Omental fat pad (tissue), 4 donors: Measurements from ENCODE around the gene MUC5AC. TPM values are rescaled to one million over a fixed set of nuclear protein-coding genes. Genes with fewer than 3 reads are reported as not detected.
A peak's percentile ranks its signal among the peaks of the same experiment; 100 is the strongest.
"Not testable (repeated sequence)": the region's sequence is repeated elsewhere in the genome, so short reads cannot be mapped to it uniquely, and the experiment has no call there.

Source experiments
- ATAC-seq: fragments of 150-250 bp; one replicate; pipeline ENCODE4 v1.9.1; 2016; ENCODE audit warnings: mild to moderate bottlenecking, moderate library complexity; ENCODE audit not compliant: low FRiP score
- DNase-seq: peaks from one replicate; pipeline ENCODE4 v3.0.0-alpha.2; 2019; ENCODE audit warnings: low spot score
- CTCF ChIP-seq, 3 donors: fragments of 450-650 bp; IDR thresholded peaks; one replicate each; pipeline ENCODE4 v1.5.1; 2016 to 2017; ENCODE audit warnings: antibody characterized with exemption in 3 of 3, mild to moderate bottlenecking in 3 of 3, moderate library complexity in 2 of 3
- total RNA-seq, 4 donors: library from RNA; depleted of rRNA; stranded (reverse); fragments of >200 nt; gene quantifications; one replicate each; pipeline ENCODE4 v1.1.0, GENCODE V29; 2016

Gene MUC5AC
- total RNA-seq, 4 donors from 2014 or later, result not detected

DNA sequence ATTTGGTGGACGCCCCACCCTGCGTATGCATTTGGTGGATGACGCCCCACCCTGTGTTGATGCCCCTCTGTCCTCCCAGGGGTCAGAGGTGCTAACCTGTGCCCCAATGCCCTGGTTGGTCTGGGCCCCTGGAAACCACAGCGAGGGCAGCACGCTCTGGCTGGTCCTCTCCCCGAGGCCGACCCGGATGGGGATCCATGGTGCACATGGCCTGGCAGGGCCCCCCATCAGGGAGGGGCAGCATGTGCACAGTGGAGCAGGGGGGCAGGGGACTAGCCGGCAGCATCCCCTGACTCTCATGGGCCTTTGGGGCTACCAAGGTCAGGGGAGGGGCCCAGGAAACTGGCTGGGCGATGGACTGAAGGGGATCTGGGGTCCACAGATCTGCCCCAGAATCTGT is 7.6 kb upstream of the MUC5AC start:
- DNase-seq, result no peak

GRCh38 chr11:1150769-1151365 is 6.9 kb upstream of the MUC5AC start:
- TF ChIP-seq CTCF (IDR thresholded peaks at IDR 0.05), result no peak
- ATAC-seq, result no peak
- no peak for DNase-seq

More for the DNA sequence above, 7.6 kb upstream of the MUC5AC start:
- ATAC-seq, result no peak
- no peak for TF ChIP-seq CTCF (IDR thresholded peaks at IDR 0.05)

DNA sequence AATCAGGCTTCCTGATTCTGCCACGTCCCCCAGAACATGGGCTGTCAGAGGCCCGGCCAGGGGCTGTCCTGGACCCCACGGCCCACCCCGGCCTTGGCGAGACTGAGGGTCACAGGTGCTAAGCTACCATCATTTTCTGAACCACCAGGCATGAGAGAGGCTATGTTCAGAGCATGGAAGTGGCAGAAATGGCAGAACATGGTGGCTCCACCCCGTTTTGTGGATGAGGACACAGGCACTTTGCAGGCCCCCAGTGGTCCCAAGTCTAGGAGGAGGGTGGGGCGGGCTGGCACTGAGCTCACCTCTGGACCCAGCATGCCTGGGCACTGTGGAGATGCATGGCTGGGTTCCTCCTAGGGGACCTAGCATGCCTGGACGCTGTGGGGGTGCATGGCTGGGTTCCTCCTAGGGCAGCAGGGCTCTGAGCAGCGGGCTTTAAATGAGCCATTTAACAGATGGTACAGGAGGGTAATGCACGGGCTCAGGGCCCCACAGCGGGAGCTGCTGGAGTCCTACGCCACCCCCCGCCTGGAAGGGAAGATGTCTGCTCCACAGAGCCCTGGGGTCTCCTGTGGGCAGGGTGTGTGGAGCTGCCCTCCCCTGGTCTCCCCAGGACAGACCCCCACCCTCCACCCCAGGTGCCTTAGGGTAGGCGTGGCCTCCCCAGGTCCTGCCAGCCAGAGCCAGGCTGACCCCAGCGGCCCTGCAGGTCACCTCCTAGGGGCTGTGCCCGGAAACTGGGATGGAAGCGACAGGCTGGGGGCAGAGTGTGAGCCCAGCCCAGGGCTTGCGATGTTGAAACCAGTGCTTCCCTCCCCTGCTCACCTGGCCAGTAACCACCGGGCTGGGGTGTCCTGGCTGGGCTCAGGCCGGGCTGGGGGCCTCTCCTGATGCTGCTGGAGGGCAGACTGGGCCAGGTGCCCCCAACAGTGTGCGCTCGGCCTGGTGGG is 6.1 kb upstream of the MUC5AC start:
- DNase-seq (no peak), ATAC-seq (no peak)
- no peak for TF ChIP-seq CTCF (IDR thresholded peaks at IDR 0.05)

DNA sequence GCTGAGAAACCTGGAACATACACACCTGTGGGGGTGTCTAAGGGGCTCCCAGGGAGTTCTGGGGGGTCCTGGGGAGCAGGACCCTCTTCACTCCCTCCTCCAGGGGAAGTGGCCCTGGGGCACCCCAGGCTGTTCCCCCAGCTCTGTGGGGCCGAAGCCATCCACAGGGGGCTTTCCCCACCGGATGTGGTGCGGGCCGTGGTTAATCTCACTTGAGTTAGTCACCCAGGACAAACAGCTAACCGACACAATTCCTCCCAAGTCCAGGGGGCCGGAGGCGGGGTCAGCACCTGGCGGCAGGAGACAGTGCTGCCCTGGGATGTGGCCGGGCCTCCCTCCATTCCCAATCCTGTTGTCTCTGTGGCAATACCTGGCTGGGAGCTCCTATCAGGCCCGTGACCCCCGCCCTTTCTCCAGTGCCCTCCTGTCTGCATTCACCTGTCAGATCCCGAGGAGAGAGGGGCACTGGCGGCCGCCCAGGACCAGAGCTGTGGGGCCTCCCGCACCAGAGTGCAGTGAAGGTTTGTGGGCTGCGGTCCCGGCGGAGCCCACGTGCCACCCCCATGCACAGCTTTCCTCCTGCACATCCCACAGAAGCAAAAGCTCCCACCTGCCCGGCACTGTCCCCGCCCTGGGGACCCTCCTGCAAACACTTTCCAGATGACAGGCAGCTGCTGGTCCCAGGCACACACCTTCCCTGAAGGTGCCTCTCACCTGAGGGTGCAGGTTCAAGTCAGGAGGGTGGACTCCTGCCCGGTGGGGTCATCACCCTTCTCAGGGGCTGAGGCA is 5.2 kb upstream of the MUC5AC start:
- DNase-seq, result no peak
- no peak for ATAC-seq
- no peak for TF ChIP-seq CTCF (IDR thresholded peaks at IDR 0.05)

- ATAC-seq, result no peak
- DNase-seq, result no peak
- TF ChIP-seq CTCF (IDR thresholded peaks at IDR 0.05), result no peak
These were observed 4.4 kb upstream of the MUC5AC start for GRCh38 chr11:1153105-1153950.

GRCh38 chr11:1153951-1154493 is 3.7 kb upstream of the MUC5AC start:
- peak; percentile 36 for DNase-seq
- ATAC-seq, result peak; percentile 91
- TF ChIP-seq CTCF (IDR thresholded peaks at IDR 0.05), result no peak

- not testable (repeated sequence) for ATAC-seq, DNase-seq
These were observed 3.1 kb upstream of the MUC5AC start for GRCh38 chr11:1154656-1155055.
